Stimulated activated CD4-positive, alpha-beta T cell treated with anti-CD3 and anti-CD28 coated beads, Interleukin-15, amount 100 ng/mL, for 24 hours (primary cell): Measurements from ENCODE around the gene GNAI2.
A peak's percentile ranks its signal among the peaks of the same experiment; 100 is the strongest.
"Not testable (repeated sequence)": the region's sequence is repeated elsewhere in the genome, so short reads cannot be mapped to it uniquely, and the experiment has no call there.

Experiments used
- DNase-seq: peaks from one replicate; pipeline ENCODE4 v3.0.0-alpha.2; 2020

Gene GNAI2

GRCh38 chr3:50284121-50284520, 48.1 kb downstream of the GNAI2 start:
- not testable (repeated sequence) for DNase-seq

GRCh38 chr3:50286322-50287227, 50.6 kb downstream of the GNAI2 start:
- no peak for DNase-seq

DNA sequence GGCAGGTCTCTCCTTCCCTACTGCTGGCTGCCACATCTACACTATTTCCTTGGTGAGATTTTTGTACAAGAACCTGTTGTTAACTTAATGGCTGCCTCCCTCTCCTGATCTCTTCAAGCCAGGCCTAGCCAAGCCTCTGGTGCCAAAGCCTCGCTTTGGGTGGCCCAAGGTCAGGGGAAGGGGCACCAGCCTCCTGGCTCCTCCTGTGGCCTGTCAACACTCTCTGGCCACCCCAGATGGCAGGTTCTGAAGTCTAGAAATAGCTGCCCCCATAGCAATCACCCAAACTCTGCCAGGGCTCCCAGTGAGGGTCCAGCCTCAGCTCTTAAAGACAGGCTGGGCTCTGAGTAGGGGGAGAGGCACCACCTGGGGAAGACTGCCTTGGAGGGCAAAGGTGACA, 51.3 kb downstream of the GNAI2 start:
- DNase-seq: no peak

DNA sequence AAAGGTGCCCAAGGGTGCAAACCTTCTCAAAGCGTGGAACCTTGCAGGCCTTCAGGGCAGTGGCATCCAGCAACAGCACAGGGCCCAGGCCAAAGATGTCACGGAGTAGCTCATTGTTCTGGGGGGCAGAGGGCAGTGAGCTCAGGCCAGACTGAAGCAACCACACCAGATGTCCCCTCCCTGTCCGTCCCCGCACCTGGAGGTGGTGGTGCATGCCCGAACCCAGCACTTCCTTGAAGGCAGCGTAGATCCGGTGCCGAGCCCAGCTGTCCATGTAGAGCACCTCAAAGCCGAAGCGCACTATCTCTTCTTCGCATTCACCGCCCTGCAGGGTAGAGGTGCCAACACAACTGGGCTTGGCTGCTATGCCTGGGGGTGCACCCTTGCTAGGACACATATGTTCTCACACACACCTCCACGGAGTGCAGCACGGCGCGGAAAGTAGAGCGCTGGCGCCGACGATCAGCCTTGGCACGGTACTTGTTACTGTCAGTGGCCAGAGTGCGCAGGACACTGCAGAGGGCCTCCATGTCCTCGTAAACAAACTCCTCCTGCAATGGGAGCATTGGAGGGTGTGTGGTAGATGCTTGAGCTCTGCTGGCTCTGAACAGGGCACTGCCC, 52.5 kb downstream of the GNAI2 start:
- no peak for DNase-seq

DNA sequence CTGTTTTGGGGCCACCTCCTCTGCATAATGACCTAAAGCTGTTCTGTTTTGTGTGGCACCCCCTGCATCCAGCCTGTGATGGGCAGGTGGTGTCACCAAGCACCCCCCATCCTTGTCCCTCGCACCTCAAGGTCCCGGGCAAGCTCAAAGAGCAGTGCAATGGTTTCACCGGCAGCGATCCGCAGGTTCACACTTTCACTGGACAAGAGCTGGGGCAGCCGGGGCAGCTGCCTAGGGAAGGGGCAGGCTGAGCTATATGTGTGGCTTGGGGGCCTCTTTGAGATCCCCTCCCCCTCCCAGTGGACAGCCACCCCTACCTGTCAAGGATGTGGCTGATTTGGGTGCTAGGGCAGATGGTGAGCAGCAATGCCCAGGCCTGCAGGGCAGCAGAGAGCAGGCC, 53.1 kb downstream of the GNAI2 start:
- DNase-seq: no peak

DNA sequence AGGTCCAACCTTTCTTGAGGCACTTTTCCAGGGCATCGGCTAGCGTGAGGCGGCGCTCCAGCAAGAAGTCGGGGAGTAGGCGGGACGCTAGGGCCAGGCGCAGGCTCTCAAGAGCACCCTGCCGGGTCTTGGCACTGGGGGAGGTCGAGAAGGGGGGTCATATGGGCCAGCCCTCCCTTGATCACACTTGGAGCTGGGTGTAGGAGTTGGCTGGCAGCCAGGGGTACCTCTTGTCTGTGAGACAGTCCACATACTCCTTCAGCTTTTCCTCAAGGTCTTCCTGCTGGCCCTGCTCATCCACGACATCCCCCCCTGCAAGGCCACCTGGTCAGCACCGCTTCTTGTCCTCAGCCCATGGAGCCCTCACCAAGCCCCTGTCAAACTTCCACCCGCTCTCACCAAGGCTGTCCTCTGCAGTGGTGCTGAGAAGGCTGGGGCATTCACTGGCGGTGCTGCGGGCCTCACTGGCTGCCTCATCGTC, 54.2 kb downstream of the GNAI2 start:
- no peak for DNase-seq

DNA sequence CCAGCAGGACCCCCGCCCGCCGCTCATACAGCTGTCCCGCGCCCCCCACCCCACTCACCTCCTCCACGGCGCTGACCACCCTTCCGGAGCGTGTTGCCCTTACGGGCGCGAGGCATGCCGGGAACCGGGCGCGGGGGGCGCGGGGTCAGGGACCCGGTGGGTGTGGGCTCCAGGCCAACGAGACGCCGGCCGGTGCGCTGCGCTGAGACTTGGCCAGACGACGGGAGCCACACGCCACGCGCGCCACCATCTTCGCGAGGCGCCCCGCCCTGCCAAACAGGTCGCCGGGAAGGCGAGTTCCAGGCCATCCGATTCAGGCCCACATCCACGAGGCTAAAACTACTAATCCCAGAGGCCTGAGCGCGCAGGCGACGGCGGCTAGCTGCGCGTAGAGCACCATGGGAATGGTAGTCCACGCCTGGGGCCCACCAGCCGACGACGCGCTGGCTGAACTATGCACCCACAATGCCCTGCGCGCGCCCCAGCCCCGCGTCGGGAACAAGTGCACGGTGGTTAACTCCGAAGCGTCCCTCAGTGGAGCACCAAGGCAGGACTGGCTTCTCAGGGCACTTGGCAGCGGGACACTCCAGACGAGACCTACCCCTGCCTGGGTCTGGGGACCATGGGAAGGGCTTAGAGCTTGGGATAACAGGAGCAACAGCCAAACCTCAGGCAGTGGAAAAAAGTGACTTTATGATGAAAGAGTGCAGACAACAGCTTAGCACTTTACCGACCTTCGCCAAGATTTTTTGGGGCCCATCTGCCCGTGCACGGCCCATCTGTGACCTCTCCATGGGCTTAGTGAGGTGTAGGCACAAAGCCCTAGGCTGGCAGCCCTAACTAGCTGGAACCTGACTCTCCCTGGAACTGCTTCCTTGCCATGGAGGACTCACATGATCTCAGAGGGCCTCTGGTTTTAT, 56.4 kb downstream of the GNAI2 start, which contains the start of gene IFRD2:
IFRD2 (minus strand) TSS at position 271 of the 920 bp plus-strand sequence; CDS start at position 116, 155 bp downstream.
- DNase-seq: peak; percentile 97

GRCh38 chr3:50293079-50293801, 57.2 kb downstream of the GNAI2 start:
- DNase-seq: no peak

DNA sequence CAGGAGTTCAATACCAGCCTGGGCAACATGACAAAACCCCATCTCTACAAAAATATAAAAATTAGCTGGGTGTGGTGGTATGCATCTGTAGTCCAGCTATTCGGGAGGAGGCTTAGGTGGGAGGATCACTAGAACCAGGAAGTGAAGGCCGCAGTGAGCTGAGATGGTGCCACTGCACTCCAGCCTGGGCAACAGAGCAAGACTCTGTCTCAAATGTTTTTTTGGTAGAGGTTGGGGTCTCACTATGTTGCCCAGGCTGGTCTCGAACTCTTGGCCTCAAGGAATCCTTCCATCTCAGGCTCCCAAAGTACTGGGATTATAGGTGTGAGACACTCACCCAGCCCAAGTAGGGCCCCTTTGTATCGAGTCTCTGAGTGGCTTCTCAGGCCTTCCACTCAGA, 58.1 kb downstream of the GNAI2 start:
- no peak for DNase-seq

GRCh38 chr3:50294492-50295403, 58.7 kb downstream of the GNAI2 start:
- DNase-seq: no peak

DNA sequence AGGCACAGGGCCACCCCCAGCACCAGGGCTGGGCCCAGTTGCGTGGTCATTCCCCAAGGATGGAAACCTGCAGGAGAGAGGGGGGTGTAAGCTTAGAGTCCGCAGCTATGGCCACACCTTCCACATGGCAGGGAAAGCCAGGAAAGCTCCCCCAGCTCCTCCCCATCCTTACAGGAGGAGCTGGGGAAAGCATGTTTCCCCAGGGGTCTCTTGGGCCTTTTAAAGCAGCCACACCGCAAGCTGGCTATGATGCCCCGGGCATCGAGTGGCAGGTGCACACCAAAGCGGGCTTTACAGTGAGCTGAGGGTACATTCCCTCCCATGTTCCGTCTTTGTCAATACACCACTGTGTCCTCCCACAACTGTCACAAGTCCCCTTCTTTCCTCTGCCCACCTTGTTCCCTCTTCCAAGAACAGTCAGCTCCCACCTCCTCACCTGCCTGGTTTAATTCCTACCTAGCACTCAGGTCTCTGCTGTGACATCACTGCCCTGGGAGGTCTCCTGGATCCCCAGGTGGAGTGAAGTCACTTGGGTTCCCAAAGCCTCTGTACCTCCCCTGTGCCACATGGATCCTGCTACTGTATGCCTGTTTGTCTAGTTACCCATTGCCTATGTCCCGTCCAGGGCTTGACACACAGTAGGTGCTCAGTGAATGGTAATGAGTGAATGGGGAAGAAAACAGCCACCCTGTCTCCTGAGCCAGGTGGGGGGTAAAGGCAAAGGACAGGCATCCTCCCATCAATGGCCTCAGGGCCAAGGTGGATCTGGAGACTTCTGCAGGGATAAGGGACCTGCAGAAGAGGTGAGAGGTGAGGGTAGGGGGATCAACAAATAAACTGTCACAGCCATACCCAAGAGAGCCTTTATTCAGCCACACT, 59.8 kb downstream of the GNAI2 start:
- DNase-seq: no peak

DNA sequence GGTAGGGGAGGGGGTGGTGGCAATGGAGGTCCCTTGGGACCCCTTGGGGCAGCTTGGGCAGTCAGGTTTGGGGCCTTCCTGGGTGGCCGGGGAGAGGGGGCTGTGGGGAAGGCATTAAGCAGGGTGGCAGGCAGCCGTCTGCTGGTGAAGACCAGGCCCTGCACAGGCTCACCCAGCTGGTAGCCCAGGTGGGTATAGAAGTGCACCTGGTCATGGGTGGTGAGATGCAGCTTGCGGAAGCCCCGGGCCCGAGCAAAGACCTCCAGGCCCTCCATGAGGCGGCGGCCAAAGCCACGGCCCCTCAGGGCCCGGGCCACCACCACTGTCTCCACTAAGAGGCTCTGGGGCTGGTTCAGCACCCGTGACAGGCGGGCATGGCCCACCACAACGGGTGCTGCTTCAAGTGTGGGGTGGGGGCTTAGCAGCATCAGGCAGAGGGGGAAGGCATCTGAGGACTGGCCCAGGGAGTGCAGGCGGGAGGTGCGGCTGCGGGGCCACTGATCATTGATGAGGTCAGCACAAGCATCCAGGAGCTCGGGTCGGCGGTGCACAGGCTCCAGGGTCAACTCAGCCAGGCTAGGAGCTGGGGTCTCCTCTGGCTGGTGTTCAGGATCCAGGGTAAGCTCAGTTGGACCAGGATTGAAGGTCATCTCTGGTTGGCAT, 60.8 kb downstream of the GNAI2 start:
- DNase-seq: no peak

- no peak for DNase-seq
Measured at GRCh38 chr3:50297384-50297775, 61.4 kb downstream of the GNAI2 start.

DNA sequence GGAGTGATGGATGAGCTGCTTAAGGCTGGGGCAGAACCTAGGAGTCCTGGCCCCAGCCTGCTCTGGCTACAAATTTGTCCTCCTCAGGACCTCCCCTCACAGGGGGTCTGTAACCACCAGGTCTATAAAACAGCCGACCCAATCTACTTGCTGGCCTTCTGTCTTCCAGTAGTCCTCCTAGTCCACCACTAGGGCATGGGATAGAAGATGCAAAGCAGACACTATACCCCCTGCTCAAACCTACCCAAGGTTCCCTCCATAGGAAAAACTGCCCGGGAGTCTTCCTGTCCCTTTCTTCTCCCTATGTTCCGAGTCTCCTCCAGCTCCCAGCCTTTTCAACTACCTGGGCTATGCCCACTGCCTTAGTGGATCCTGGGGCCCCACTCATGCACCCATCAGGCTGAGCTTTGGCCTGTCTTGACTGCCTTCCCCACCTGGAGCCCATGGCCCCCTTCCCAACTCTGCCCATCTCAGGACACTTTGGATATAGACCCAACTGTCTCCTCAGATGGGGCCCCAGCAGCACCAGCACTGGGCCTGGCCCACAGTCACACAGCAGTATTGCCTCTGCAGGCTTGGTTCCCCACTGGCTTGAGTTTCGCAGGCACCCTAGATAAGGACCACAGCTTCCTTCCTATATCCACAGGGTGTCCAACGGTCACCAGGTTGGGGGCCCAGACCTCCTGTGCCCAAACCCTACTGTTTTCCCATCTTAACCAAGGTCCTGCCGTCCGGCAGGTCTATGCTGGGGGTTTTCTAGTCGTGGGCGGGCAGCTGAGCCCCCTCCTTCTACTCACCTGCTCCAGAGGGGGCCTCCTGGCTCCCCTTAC, 62.1 kb downstream of the GNAI2 start:
- DNase-seq: no peak

DNA sequence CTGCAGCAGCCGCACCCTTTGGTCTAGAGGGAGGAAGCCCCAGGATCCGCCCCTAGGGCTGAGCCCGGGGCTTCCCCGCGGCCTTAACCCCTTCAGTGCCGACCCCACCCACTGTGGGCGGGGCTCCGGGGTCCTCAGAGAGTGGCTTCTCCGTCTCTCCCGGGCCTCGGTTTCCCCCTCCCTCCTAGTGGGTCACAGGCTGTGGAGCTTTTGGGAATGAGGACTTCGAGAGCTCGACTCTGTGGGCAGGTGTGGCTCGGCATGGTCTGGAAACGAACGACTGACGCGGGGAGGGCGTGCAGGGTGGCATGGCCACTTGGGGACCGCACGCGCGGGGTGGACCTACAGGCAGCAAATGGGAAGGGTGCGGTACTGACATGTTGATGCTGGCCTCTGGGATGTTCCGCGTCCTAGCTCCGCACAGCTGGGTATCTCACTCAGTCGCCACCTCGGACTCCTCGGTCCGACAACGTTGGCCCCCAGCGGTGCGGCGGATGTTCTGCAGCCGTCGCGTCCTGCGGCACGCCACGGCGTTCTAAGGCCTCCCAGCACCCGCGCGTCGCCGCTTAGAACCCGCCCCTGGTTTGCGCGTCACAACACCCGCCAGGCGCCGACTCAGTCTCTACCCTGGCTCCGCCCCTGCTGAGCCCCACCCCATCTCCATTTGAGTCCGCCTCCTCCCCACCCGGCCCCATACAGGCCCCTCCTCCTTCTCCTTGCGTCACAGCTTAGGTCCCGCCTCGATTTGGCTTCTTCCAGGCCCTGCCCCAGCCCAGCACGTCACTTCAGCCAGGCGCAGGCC, 63.0 kb downstream of the GNAI2 start, which contains the start of the genes HYAL3 and NAA80:
HYAL3 (minus strand) TSS at position 570 of the 802 bp plus-strand sequence. CDS start 3,803 bp downstream, outside the sequence.
NAA80 (minus strand) TSS at position 570 of the 802 bp plus-strand sequence. CDS start 1,942 bp downstream, outside the sequence.
- DNase-seq: peak; percentile 100

DNA sequence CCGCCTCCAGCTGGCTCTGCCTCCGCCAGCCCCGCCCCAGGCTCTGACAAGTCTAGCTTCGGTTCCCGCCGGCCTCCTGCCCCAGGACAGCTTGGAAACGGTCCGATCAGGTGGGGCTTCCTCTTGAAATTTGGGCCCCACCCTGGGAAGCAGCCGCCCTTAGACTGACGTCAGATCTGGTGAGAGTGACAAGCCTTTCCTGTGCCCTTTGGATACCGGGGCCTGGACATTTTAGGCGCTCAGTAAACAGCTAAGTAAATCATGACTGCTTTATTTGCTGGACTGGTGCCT, 63.6 kb downstream of the GNAI2 start:
- no peak for DNase-seq

DNA sequence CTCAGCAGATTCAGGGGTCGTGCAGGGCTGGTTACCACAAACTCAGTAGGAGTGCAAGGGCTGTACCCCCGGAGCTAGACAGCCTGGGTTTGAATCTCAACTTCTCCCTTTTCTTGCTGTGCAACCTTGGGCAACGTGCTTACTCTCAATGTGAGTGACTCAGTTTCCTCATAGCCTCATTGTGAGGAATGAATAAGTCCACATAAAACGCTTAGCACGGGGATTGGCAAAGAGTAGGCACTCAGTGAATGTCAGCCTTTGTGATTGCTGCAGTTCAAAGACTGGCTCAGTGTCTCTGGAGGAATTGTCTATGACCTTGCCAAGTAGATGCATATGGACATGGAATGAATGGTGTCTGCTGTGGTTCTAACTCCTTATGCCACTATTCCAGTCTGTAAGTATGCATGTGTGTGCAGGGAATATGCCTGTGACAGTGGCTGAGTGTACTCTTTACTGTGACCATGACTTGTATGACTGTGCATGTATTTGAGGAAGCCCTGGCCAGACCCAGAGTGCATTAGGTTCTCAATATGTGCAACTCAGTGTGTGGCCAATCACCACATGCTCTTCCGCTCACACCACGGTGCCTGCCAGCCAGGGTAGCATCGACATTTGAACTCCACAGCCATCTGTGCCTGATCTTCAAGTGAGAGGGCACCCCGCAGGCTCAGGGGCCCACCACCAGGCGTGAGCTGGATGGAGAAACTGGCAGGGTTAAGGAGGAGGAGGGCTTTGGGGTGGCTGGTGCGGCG, 64.1 kb downstream of the GNAI2 start:
- DNase-seq: no peak
